MM.1S (cell line): Measurements from ENCODE around the gene ABHD16B.

Experiments used
- DNase-seq: peaks from one replicate; pipeline ENCODE4 v3.0.0-alpha.2; 2015
- H2AFZ ChIP-seq: fragments of 300-600 bp; sonication (generic); 2 replicates; pipeline ENCODE4 v1.6.0; 2016; ENCODE audit warnings: antibody characterized with exemption, low read length
- H3F3A ChIP-seq: fragments of 300-600 bp; sonication (generic); 2 replicates; pipeline ENCODE4 v1.6.1; 2016; ENCODE audit warnings: mild to moderate bottlenecking, antibody characterized with exemption, low read length, moderate library complexity, mixed read lengths; ENCODE audit not compliant: insufficient read depth
- H3K27ac ChIP-seq: fragments of 300-600 bp; sonication (generic); 2 replicates; pipeline ENCODE4 v1.5.1; 2016; ENCODE audit warnings: mild to moderate bottlenecking, low read length
- H3K27me3 ChIP-seq: fragments of 300-600 bp; sonication (generic); replicated peaks from 2 replicates; pipeline ENCODE4 v1.6.0; 2016; ENCODE audit warnings: low read length; ENCODE audit not compliant: insufficient read depth
- H3K36me3 ChIP-seq: fragments of 300-600 bp; sonication (generic); replicated peaks from 2 replicates; pipeline ENCODE4 v1.6.1; 2016; ENCODE audit warnings: mild to moderate bottlenecking, low read length, mixed read lengths; ENCODE audit not compliant: insufficient read depth
- H3K4me1 ChIP-seq: fragments of 300-600 bp; sonication (generic); 2 replicates; pipeline ENCODE4 v1.6.1; 2016; ENCODE audit warnings: low read length, mixed read lengths
- H3K4me2 ChIP-seq: fragments of 300-600 bp; sonication (generic); 2 replicates; pipeline ENCODE4 v1.6.0; 2016; ENCODE audit warnings: low read depth, low read length
- H3K4me3 ChIP-seq: fragments of 300-600 bp; sonication (generic); 2 replicates; pipeline ENCODE4 v1.5.1; 2016; ENCODE audit warnings: low read length, mixed read lengths
- H3K79me2 ChIP-seq: fragments of 300-600 bp; sonication (generic); 2 replicates; pipeline ENCODE4 v1.6.1; 2016; ENCODE audit warnings: mixed run types, low read length, mixed read lengths
- H3K9ac ChIP-seq: fragments of 300-600 bp; sonication (generic); 2 replicates; pipeline ENCODE4 v1.6.1; 2016; ENCODE audit warnings: low read length, mixed read lengths
- H3K9me2 ChIP-seq: fragments of 300-600 bp; sonication (generic); replicated peaks from 2 replicates; pipeline ENCODE4 v1.6.1; 2016; ENCODE audit warnings: mild to moderate bottlenecking, low read length, mixed read lengths; ENCODE audit not compliant: insufficient read depth
- H3K9me3 ChIP-seq: fragments of 300-600 bp; sonication (generic); replicated peaks from 2 replicates; pipeline ENCODE4 v1.6.1; 2016; ENCODE audit warnings: mild to moderate bottlenecking, low read length, mixed read lengths; ENCODE audit not compliant: insufficient read depth
- H4K20me1 ChIP-seq: fragments of 300-600 bp; sonication (generic); 2 replicates; pipeline ENCODE4 v1.6.1; 2016; ENCODE audit warnings: mild to moderate bottlenecking, low read length, moderate library complexity, mixed read lengths; ENCODE audit not compliant: insufficient read depth
- CTCF ChIP-seq: fragments of 300-600 bp; sonication (generic); IDR thresholded peaks from 2 replicates; pipeline ENCODE4 v1.5.1; 2016; ENCODE audit warnings: antibody characterized with exemption, low read length, mixed read lengths
- EZH2 ChIP-seq: fragments of 300-600 bp; sonication (generic); optimal IDR thresholded peaks from 2 replicates; pipeline ENCODE3; 2017; ENCODE audit warnings: low read depth, mild to moderate bottlenecking, antibody characterized with exemption, low read length, mixed read lengths
- EZH2phosphoT487 ChIP-seq: fragments of 300-600 bp; sonication (generic); IDR thresholded peaks from 2 replicates; pipeline ENCODE4 v1.6.1; 2018; ENCODE audit warnings: antibody characterized with exemption, low read length

Gene ABHD16B

GRCh38 chr20:63911176-63911575 is 49.9 kb downstream of the ABHD16B start:
- TF ChIP-seq CTCF (no peak), EZH2phosphoT487 (no peak), EZH2 (no peak)
- no peak overlapping the region for H3K9ac ChIP-seq
- H3K79me2 ChIP-seq, result peaks cover 80% of the 10 kb centered on the region
- H3K27me3 ChIP-seq, result no peaks in the 10 kb centered on the region
- no peaks in the 10 kb centered on the region for H3K36me3 ChIP-seq
- H3F3A ChIP-seq, result no peaks in the 10 kb centered on the region; the same call in 1 of the 2 replicates
- no peaks in the 10 kb centered on the region for H3K4me1 ChIP-seq
- H3K9me2 ChIP-seq, result no peaks in the 10 kb centered on the region
- no peak overlapping the region for H3K27ac ChIP-seq
- H3K4me3 ChIP-seq, result no peak overlapping the region
- no peak for DNase-seq
- no peak overlapping the region for H2AFZ ChIP-seq
- no peaks in the 10 kb centered on the region for H3K9me3 ChIP-seq
- no peaks in the 10 kb centered on the region for H4K20me1 ChIP-seq
- H3K4me2 ChIP-seq, result no peak overlapping the region
